Ecto neural progenitor cell (in vitro differentiated cells): ENCODE results near the gene ARHGAP23.
A peak's percentile ranks its signal among the peaks of the same experiment; 100 is the strongest.
"Not testable (repeated sequence)": the region's sequence is repeated elsewhere in the genome, so short reads cannot be mapped to it uniquely, and the experiment has no call there.

Source experiments
- DNase-seq: peaks from one replicate; pipeline ENCODE4 v3.0.0-alpha.2; 2018; ENCODE audit warnings: low spot score

Gene ARHGAP23

DNA sequence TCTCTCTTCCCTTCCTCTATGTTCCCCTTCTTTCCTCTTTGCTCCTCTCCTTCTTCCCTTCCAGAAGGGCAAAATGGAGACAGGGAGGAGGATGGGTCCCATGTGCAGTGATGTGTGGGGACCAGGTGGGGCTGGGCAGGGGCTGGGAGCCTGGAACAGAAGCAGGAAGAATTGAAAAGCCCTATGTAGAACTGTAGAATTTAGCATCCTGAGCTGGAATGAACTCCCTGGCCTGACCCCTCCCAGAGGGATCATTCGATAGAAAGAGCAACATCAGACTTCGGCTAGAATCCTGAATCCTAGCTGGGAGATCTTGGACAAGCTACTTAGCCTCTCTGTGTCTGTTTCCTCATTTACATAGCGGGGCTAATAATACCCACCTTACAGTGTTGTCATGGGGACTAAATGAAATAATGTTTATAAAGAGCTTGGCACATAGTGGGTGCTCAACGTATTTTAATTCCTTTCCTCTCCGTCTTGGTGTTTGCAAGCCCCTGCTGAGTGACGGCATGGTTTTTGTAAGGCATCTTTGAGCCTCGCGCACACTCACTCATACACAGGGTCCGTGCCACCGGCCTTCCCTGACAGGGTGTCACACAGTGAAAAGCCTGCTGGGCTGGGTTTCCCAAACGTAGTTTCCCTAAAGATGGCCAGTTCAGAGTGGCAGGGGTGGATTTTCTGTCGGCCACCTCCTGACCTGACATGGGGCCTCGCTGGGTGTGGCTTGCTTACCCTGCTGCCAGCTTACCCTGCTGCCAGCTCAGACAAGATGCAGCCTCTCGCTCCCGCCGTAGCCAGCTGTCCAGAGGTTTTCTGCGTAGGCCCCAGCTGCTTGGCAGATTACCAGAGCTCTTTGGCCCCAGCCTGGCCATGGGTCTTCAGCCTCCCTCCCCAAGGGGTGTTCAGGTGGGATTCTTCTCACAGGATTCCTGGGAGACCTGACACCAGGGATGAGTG, 6.1 kb upstream of the ARHGAP23 start:
- DNase-seq: no peak

GRCh38 chr17:38424297-38424972, 3.8 kb upstream of the ARHGAP23 start:
- no peak for DNase-seq

GRCh38 chr17:38425031-38425430, 3.2 kb upstream of the ARHGAP23 start:
- DNase-seq: no peak

GRCh38 chr17:38425744-38426143, 2.5 kb upstream of the ARHGAP23 start:
- no peak for DNase-seq

DNA sequence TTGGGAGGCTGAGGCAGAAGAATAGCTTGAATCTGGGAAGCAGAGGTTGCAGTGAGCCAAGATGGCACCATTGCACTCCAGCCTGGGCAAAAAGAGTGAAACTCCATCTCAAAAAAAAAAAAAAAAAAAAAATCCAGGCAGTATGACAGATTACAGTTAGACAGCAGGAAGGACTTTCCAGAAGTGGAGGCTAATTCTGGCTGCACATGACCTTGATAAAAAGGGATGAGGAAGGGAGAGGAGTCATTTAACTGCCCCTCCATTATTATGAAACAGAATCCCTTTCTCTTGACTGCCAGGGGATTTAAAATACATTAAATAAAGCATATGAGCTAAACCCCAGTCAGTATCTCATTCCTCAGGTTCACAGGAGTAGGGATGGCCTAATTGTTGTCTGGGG, 1.8 kb upstream of the ARHGAP23 start:
- no peak for DNase-seq

- DNase-seq: no peak
These were observed 909 bp upstream of the ARHGAP23 start for GRCh38 chr17:38427160-38427949.

GRCh38 chr17:38428643-38429371, 543 bp downstream of the ARHGAP23 start:
- DNase-seq: peak; percentile 79

DNA sequence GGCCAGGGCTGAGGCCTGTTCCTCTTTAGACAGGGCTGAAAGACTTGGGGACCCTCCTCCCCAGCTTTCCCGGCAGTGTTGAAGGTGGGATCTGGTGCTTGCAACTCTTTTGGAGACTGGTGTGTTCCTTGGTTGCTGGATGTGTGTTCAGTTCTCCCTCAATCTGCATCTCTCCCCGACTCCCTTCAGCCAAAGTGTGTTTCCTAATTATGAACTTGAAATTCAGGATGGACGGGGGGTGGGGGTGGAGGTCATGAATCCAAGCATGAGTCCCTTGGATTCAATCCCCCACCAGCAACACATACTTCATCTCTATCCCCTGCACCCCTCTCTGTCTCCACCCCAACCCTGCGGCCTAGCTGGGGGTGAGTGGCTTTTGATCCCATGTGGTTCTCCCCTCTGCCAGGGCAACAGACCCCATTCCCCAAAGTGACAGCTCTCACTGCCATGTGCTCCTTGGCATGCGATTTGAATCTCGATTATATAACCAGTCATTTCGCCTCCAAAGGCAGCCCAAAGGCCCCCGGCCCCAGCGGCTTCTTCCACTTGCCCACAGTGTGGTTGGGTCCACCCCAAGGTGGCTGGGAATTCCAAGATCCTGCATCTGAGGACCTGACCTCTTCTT, 1.3 kb downstream of the ARHGAP23 start:
- no peak for DNase-seq

DNA sequence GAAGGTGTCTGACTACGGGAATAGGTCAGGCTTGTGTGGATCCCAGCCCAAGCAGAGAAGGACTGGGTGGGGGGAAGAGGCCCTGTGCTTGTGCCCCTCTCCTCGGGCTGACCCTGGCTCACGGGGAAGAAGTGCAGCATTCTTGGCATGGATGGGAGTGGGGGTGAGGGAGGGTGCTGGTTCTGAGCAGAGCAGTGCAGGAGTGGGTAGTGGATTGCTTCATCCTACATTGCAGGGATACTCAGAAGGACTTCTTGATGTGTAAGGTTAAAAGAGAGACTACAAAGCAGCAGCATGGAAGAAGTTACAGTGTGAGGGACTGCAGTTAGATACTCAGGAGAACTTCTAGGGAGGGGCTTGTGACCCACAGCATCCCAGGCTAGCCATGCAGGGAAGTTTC, 2.1 kb downstream of the ARHGAP23 start:
- DNase-seq: no peak

- DNase-seq: no peak
These were observed 2.6 kb downstream of the ARHGAP23 start for GRCh38 chr17:38430822-38431221.

GRCh38 chr17:38431346-38432145, 3.3 kb downstream of the ARHGAP23 start:
- DNase-seq: peak; percentile 42

GRCh38 chr17:38434178-38434665, 6.0 kb downstream of the ARHGAP23 start:
- no peak for DNase-seq

DNA sequence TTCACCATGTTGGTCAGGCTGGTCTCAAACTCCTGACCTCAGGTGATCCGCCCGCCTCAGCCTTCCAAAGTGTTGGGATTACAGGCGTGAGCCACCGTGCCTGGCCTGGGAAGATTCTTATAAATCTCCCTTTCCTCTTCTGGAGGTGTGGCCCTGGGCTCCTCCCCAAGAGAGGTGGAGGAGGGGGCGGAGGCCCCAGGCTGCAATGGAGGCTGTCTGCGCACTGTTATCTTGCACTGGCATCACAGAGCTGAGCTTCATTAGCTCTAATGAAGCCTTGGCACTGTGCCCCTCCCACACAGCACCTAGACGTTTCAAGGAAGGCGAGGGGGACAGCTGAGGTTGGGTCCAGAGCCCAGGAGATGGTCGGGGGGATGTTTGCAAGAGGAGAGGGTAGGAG, 7.5 kb downstream of the ARHGAP23 start:
- DNase-seq: no peak

DNA sequence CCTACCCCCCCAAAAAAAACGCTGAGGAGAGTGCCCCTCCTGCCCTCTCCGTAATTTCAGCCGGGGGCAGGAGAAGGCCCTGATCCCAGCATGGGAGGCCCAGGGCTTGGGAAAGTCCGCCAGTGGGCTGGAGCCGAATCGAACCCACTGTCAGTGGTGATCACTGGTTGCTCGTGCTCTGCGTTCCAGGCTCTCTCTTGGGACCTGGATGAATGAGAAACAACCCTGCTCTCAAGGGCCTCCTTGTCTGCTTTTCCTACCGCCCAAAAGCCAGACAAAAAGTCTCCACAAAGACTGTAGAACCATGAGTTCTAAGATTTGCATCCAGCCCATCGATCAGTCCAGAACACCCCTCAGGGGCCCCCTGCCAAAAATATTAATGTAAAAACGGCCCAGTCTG, 8.1 kb downstream of the ARHGAP23 start:
- no peak for DNase-seq

DNA sequence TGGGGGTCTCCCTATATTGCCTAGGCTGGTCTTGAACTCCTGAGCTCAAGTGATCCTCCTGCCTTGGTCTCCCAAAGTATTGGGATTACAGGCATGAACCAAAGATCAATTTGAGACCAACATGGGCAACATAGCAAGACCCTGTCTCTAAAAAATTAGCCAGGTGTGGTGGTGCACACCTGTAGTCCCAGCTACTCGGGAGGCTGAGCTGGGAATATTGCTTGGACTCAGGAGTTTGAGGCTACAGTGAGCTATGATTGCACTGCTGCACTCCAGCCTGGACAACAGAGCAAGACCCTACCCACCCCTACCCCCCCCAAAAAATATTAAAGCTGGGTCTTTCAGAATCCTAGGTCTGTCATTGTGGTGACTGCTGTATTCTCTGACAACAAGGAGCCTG, 9.0 kb downstream of the ARHGAP23 start:
- not testable (repeated sequence) for DNase-seq

GRCh38 chr17:38439436-38439835, 11.2 kb downstream of the ARHGAP23 start:
- no peak for DNase-seq

DNA sequence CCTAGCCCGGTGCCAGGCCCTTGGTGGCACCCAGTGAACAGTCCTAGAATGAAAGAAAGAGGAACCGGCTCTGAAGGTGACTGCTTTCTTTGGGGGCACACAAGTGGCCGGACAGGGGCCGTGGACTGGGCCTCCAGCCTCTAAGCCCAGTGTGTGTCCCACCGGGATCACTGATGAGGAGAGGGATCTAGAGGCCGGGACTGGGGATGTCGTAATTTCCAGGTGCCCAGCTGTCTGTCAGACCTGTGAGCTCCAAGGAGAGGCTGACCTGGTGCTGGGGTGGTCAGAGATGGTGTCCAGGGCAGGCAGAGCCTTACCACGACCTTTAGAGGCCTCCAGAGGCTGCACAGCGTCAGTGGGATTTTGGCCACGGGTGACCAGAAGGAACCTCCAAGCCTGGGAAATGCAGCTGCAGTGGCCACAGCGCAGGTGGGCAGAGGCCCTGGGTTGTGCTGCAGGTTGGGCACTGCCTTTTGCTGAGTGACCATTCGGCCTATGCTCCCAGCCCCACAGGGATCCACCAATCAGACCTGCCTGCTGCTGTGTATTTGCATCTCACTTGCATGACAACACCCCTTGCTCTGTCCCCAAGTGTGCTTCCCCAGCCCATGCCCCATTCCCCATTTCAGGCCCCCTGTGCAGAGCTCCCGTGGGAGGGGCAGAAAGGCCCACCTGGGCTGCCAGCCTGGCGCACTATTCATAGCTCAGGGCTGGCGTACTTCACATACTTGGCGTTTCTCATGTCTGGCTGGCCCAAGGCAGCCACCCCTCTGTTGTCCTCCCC, 12.5 kb downstream of the ARHGAP23 start:
- no peak for DNase-seq

GRCh38 chr17:38441429-38442061, 13.3 kb downstream of the ARHGAP23 start:
- no peak for DNase-seq

DNA sequence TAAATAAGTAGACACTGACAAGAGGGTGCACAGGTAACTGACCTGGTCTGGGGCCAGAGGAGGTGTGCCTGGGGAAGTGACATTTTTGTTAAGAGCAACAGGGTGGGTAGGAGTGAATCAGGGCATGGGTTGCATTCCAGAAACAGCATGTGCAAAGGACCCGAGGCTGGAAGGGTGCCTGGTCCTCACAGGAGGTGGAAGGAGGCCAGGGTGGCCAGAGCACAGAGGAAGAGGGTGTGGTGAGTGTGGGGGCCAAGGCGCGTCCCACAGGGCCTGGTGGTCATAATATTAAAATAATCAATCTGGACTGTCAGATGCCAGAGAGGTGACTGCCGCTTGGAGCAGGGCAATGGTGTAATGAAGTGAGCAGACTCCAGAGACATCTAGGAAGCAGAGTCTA, 14.3 kb downstream of the ARHGAP23 start:
- DNase-seq: no peak
